K562 (cell line): ENCODE data around the gene LEMD1. TPM values are rescaled to one million over a fixed set of nuclear protein-coding genes. Genes with fewer than 3 reads are reported as not detected.
A peak's percentile ranks its signal among the peaks of the same experiment; 100 is the strongest.

ENCODE experiments used
- ATAC-seq: fragments of 200-7000 bp; cut with Tn5 transposase; 3 replicates; pipeline ENCODE4 v1.9.1; 2020; ENCODE audit warnings: moderate library complexity
- BruUV-seq: library from RNA; stranded (reverse); fragments of 400-500 nt; replicated peaks from 2 replicates; lab custom pipeline; 2021; lab: Mats Ljungman, UMichigan
- CTCF ChIA-PET: fragments of 300-600 bp; formaldehyde crosslinking; extraction: SDS; loops from one replicate; lab custom pipeline; 2021; ENCODE audit warnings: low intra/inter-chr PET ratio; lab: Yijun Ruan, JAX
- POLR2A ChIA-PET: fragments of 300-600, 350-650 bp; sonication (Branson Sonifier 250); formaldehyde crosslinking; extraction: SDS; loops from one replicate; lab custom pipeline; 2021; ENCODE audit warnings: antibody characterized with exemption, inconsistent platforms; lab: Yijun Ruan, JAX
- DNase-seq, 4 experiments: peaks; one replicate each; pipeline versions ENCODE4 v3.0.0 to v3.0.0-alpha.2; 2011 to 2018; ENCODE audit warnings: low spot score in 3 of 4, mixed read lengths in 3 of 4; ENCODE audit errors: extremely low read depth in 1 of 4
- FAIRE-seq: peaks from 2 replicates; lab custom pipeline; 2011; peaks lifted over from hg19 to GRCh38; lab: Jason Lieb, UNC
- H2AFZ ChIP-seq: 2 replicates; pipeline ENCODE4 v1.6.0; 2011; ENCODE audit warnings: low read depth, low read length, control low read depth, inconsistent platforms
- H3K27ac ChIP-seq: fragments of 200-600 bp; 3 replicates; pipeline ENCODE4 v1.8.0; 2011; ENCODE audit warnings: low read depth, mild to moderate bottlenecking, control low read depth, inconsistent platforms, low read length, moderate library complexity, mixed read lengths; ENCODE audit errors: extremely low read depth
- H3K27me3 ChIP-seq, 2 experiments: fragments of 300-600 bp in 1 of 2; 2 replicates in 1 of 2; 3 replicates in 1 of 2; pipeline versions ENCODE4 v1.6.0 to v1.8.0; 2011; ENCODE audit warnings: inconsistent platforms in 2 of 2, low read length in 2 of 2, mild to moderate bottlenecking in 1 of 2, mixed read lengths in 1 of 2, moderate library complexity in 1 of 2; ENCODE audit not compliant: control insufficient read depth in 2 of 2, insufficient read depth in 2 of 2
- H3K36me3 ChIP-seq: fragments of 300-600 bp; 3 replicates; pipeline ENCODE4 v1.8.0; 2011; ENCODE audit warnings: mild to moderate bottlenecking, low read length, inconsistent platforms; ENCODE audit not compliant: control insufficient read depth, insufficient read depth
- H3K4me1 ChIP-seq, 2 experiments: fragments of 200-600 bp in 1 of 2; replicated peaks in 1 of 2; 2 replicates in 1 of 2; 3 replicates in 1 of 2; pipeline versions ENCODE4 v1.5.1 to v1.8.0; 2011; ENCODE audit warnings: inconsistent platforms in 2 of 2, low read length in 2 of 2, mild to moderate bottlenecking in 1 of 2, mixed read lengths in 1 of 2, moderate library complexity in 1 of 2; ENCODE audit not compliant: control insufficient read depth in 2 of 2, insufficient read depth in 2 of 2
- H3K4me2 ChIP-seq: 2 replicates; pipeline ENCODE4 v1.6.1; 2011; ENCODE audit warnings: low read length, control low read depth, inconsistent platforms, mixed read lengths; ENCODE audit not compliant: insufficient read depth
- H3K4me3 ChIP-seq: fragments of 200-600 bp; sonication (generic), shearing (Covaris generic); 2 replicates; pipeline ENCODE4 v1.5.1; 2016; ENCODE audit warnings: control low read depth, inconsistent platforms
- H3K79me2 ChIP-seq: fragments of 200-600 bp; 3 replicates; pipeline ENCODE4 v1.8.0; 2011; ENCODE audit warnings: low read length, inconsistent platforms; ENCODE audit not compliant: control insufficient read depth, insufficient read depth
- H3K9ac ChIP-seq, 2 experiments: 2 replicates each; pipeline versions ENCODE4 v1.6.0 to v1.6.1; 2011; ENCODE audit warnings: low read depth in 2 of 2, low read length in 2 of 2, control low read depth in 1 of 2, inconsistent platforms in 1 of 2, mild to moderate bottlenecking in 1 of 2, mixed read lengths in 1 of 2; ENCODE audit not compliant: insufficient read depth in 1 of 2
- H3K9me1 ChIP-seq: one replicate; pipeline ENCODE4 v1.6.0; 2011; ENCODE audit warnings: inconsistent platforms, mild to moderate bottlenecking, low read length, moderate library complexity; ENCODE audit not compliant: control insufficient read depth, insufficient read depth
- H3K9me3 ChIP-seq: replicated peaks from 2 replicates; pipeline ENCODE4 v1.5.1; 2011; ENCODE audit warnings: low read depth, low read length, inconsistent platforms; ENCODE audit not compliant: control insufficient read depth, insufficient read depth
- H4K20me1 ChIP-seq: replicated peaks from 2 replicates; pipeline ENCODE4 v1.6.1; 2011; ENCODE audit warnings: low read length, inconsistent platforms, mixed read lengths; ENCODE audit not compliant: control insufficient read depth, insufficient read depth
- TEAD4 ChIP-seq, 2 experiments: sonication (generic) in 1 of 2; formaldehyde crosslinking in 1 of 2; IDR thresholded peaks; 2 replicates each; pipeline versions ENCODE4 v1.6.1 to v1.8.0; 2012 to 2022; ENCODE audit warnings: borderline replicate concordance in 1 of 2, inconsistent platforms in 1 of 2, low read length in 1 of 2, mild to moderate bottlenecking in 1 of 2, missing genetic modification reagents in 1 of 2
- ZNF212 ChIP-seq: fragments of 450-650 bp; formaldehyde crosslinking; IDR thresholded peaks from 2 replicates; pipeline ENCODE4 v1.4.0; 2020; ENCODE audit warnings: mild to moderate bottlenecking
- WGBS: fragments of 100-300 bp; shearing (Covaris generic); methylation state at CpG from one replicate; pipeline ENCODE4 v1.1.6; 2016; ENCODE audit warnings: low coverage, mixed read lengths; ENCODE audit not compliant: insufficient coverage; ENCODE audit errors: missing lambda C conversion rate; 5-methylcytosine and 5-hydroxymethylcytosine counted together
- in situ Hi-C: fragments of 300-500 bp; cut with MboI; formaldehyde crosslinking; loops from 4 replicates; pipeline ENCODE4 v1.15.0; 2018; ENCODE audit warnings: inconsistent platforms, mixed read lengths
- intact Hi-C: fragments of 100-400 bp; cut with micrococcal nuclease; formaldehyde crosslinking; loops from 2 replicates; pipeline ENCODE4 v1.14.2; 2022
- polyA plus RNA-seq, 8 experiments: library from polyadenylated mRNA; depleted of rRNA in 4 of 8; stranded (reverse) in 5 of 8; unstranded in 3 of 8; fragments of >200 nt; fragmentation: Nextera tagmentation in 2 of 8; fragmentation: Illumina TruSeq in 1 of 8; extraction: Ambion mirVana in 2 of 8; extraction: Trizol in 1 of 8; gene quantifications; 2 replicates each; pipeline versions ENCODE4 v1.2.1 to v1.2.3, GENCODE V29; 2011 to 2014; ENCODE audit warnings: inconsistent platforms in 1 of 8, missing spikeins in 1 of 8
- total RNA-seq, 7 experiments: library from RNA; depleted of rRNA in 6 of 7; stranded (reverse); fragments of >200 nt in 6 of 7; fragmentation: Illumina TruSeq in 2 of 7; extraction: Trizol in 2 of 7; gene quantifications; 2 replicates each; pipeline versions ENCODE4 v1.2.1 to v1.2.3, GENCODE V29; 2011 to 2021; ENCODE audit warnings: low replicate concordance in 1 of 7

The LEMD1 gene
- total and polyA plus RNA-seq, 9 of the 15 experiments (the other 6 are each of a cell fraction or from before 2014, with no cell fraction given): 0.11 to 2.4 (median 0.57) TPM; not detected in 1

GRCh38 chr1:205355075-205355453 lies 66.8 kb downstream of the LEMD1 start:
- H3K9ac ChIP-seq: no peak overlapping the region
- ATAC-seq (no peak), DNase-seq (no peak), FAIRE-seq (no peak)
- no TSS peak for BruUV-seq
- H3K9me3 ChIP-seq: no peaks in the 10 kb centered on the region
- peaks cover 17% of the 10 kb centered on the region; the same call in 1 of the 2 replicates for H4K20me1 ChIP-seq
- ChIA-PET CTCF (interaction anchor here (0.6 to 1.8 kb wide), 5 partner anchors 21 to 169 kb away, joined by 3 to 11 read pairs (median 4); no protein-coding TSS in a partner anchor), POLR2A (interaction anchor here (0.6 kb wide), 1 partner anchor 56 kb away, joined by 3 read pairs; no protein-coding TSS in a partner anchor)
- no peak overlapping the region for H2AFZ ChIP-seq
- H3K36me3 ChIP-seq: no peaks in the 10 kb centered on the region
- intact Hi-C loops: loop anchor here (10.0 kb wide), 1 partner anchor 80 kb away; no protein-coding TSS in a partner anchor
- in situ Hi-C loops: loop anchor here (10.0 kb wide), 1 partner anchor 130 kb away; no protein-coding TSS in a partner anchor
- H3K4me3 ChIP-seq: no peak overlapping the region
- peaks cover 0 to 3% of the 10 kb centered on the region in 2 experiments; a peak in 1 of 5 replicates for H3K4me1 ChIP-seq
- no peaks in the 10 kb centered on the region for H3K79me2 ChIP-seq
- H3K27ac ChIP-seq: no peak overlapping the region
- no peaks in the 10 kb centered on the region for H3K9me1 ChIP-seq
- TF ChIP-seq TEAD4 (IDR thresholded peaks at IDR 0.05; ENCODE audit: low read length): no peak
- TF ChIP-seq TEAD4 (CRISPR knock-in tag; IDR thresholded peaks at IDR 0.05; ENCODE audit: borderline replicate concordance): 0 out of 2 replicates have a peak, but pooled peaks have one; percentile 43
- TF ChIP-seq ZNF212 (CRISPR knock-in tag): no peak
- H3K27me3 ChIP-seq: peaks cover 39 to 69% of the 10 kb centered on the region in 2 experiments
- 0% methylated on average over 3 of the region's 3 CpGs for WGBS
- H3K4me2 ChIP-seq: no peak overlapping the region
